Embryonic facial prominence (tissue), 1 donor: Measurements from ENCODE around the gene ENTPD1.
"Not testable (repeated sequence)": the region's sequence is repeated elsewhere in the genome, so short reads cannot be mapped to it uniquely, and the experiment has no call there.

Source experiments
- DNase-seq: peaks from one replicate; pipeline ENCODE4 v3.0.0-alpha.2; 2016; ENCODE audit errors: extremely low spot score

The ENTPD1 gene

GRCh38 chr10:95865814-95866466 lies 110.0 kb downstream of the ENTPD1 start:
- no peak for DNase-seq

GRCh38 chr10:95866467-95866842 lies 110.5 kb downstream of the ENTPD1 start:
- DNase-seq, result no peak

- no peak for DNase-seq
Measured at GRCh38 chr10:95867866-95868265, 111.9 kb downstream of the ENTPD1 start.

- DNase-seq, result no peak
Measured at GRCh38 chr10:95872158-95872711, 116.3 kb downstream of the ENTPD1 start.

GRCh38 chr10:95873139-95873538 lies 117.2 kb downstream of the ENTPD1 start:
- DNase-seq, result no peak

- DNase-seq, result no peak
Measured at GRCh38 chr10:95873651-95874050, 117.7 kb downstream of the ENTPD1 start.

GRCh38 chr10:95874783-95875182 lies 118.8 kb downstream of the ENTPD1 start:
- not testable (repeated sequence) for DNase-seq

GRCh38 chr10:95876756-95877155 lies 120.8 kb downstream of the ENTPD1 start:
- no peak for DNase-seq

GRCh38 chr10:95877881-95878280 lies 121.9 kb downstream of the ENTPD1 start:
- DNase-seq, result no peak

- DNase-seq, result no peak
Measured at GRCh38 chr10:95880704-95881103, 124.7 kb downstream of the ENTPD1 start.

GRCh38 chr10:95881316-95881715 lies 125.4 kb downstream of the ENTPD1 start:
- DNase-seq, result no peak

GRCh38 chr10:95889830-95890229 lies 133.9 kb downstream of the ENTPD1 start:
- DNase-seq, result no peak

- DNase-seq, result no peak
Measured at GRCh38 chr10:95896071-95896850, 140.3 kb downstream of the ENTPD1 start.

GRCh38 chr10:95905897-95906580 lies 150.1 kb downstream of the ENTPD1 start:
- DNase-seq, result not testable (repeated sequence)

- peak; percentile 53 for DNase-seq
Measured at GRCh38 chr10:95906677-95907455, 150.9 kb downstream of the ENTPD1 start.

GRCh38 chr10:95907456-95908253 lies 151.7 kb downstream of the ENTPD1 start, which contains the start of gene CC2D2B:
CC2D2B (plus strand) TSS chr10:95907975; CDS start chr10:95911324, 3,349 bp downstream.
- DNase-seq, result peak; percentile 58

GRCh38 chr10:95908450-95908849 lies 152.5 kb downstream of the ENTPD1 start:
- DNase-seq, result no peak

- no peak for DNase-seq
Measured at GRCh38 chr10:95909561-95909960, 153.6 kb downstream of the ENTPD1 start.

- not testable (repeated sequence) for DNase-seq
Measured at GRCh38 chr10:95916039-95916438, 160.1 kb downstream of the ENTPD1 start.
